T1000 (cell line): Measurements from ENCODE around the gene PC.
"Not testable (repeated sequence)": the region's sequence is repeated elsewhere in the genome, so short reads cannot be mapped to it uniquely, and the experiment has no call there.

Experiments used
- DNase-seq: peaks from one replicate; lab custom pipeline; 2025; ENCODE audit warnings: mixed read lengths; lab: John Stamatoyannopoulos, UW

PC gene

GRCh38 chr11:66958232-66958955 lies at the start of gene PC:
TSS of gene PC (minus strand) at chr11:66958383. CDS start at chr11:66872159, 86,224 bp downstream.
- DNase-seq = peak; percentile 99

- no peak for DNase-seq
Observed at GRCh38 chr11:67007126-67007525, 48.9 kb upstream of the PC start.

DNA sequence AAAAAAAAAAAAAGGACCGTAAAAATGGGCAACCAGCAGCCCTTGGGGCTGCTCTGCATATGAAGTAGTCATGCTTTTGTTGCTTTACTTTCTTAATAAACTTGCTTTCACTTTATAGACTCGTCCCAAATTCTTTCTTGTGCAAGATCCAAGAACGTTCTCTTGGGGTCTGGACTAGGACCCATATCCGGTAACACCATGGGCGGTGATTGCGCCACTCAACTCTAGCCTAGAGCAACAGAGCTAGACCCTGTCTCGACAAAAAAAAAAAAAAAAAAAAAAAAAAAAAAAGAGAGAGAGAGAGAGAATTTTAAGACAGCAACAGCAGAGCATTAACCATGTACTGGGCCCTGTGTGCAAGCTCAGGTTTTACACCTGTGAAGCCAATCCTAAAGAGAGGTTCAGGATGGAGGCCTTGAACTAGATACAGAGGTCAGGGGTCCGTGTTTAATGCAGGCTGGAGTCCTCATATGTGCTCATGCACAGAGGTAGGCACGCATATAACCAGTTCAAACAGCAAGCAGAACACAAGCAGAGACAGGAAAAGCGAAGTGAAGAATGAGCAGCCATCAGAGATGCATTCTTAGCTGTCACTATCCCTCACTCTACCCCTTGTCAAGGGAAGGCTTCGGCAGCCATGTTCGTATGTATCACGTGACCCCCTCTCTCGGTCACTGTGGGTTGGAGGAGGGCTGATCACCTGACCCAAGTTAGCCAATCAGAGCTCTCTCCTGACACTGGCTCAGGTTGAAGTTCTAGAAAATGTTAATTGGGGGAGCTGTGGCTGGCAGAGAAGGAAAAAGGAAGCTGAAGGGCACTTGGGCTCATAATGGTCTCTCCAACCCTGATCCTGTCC lies 48.1 kb upstream of the PC start:
- DNase-seq = no peak

GRCh38 chr11:67005200-67005599 lies 47.0 kb upstream of the PC start:
- DNase-seq = not testable (repeated sequence)

GRCh38 chr11:67002921-67003411 lies 44.8 kb upstream of the PC start:
- no peak for DNase-seq

DNA sequence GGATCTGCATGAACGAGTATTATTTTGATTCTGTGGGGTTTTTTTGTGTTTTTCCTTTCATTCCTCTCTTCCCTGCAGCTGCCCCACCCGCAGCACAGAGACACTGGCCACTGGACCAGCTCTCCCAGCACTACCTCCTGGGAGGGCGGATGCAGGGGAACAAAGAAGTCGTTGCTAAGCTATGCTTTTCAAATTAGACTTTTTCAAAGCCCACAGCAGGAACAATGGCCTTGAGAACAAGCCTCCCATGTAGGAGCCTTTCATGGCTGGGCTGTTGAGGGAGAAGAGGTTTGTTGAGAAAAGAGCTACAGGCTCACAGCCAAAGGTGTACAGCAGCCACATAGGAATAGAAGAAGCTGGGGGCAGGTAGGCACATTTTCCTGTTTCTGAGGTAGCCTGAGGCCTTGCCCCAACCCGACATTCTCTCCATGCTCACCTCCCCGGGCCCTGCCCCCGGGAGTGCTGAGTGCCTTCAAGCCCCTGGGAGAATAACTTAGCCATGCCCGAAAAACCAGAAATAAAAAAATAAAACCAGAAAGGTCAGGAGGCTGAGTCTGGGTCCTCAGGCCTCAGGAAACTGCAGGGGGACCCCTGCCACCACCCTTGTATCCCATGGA lies 44.2 kb upstream of the PC start:
- no peak for DNase-seq

DNA sequence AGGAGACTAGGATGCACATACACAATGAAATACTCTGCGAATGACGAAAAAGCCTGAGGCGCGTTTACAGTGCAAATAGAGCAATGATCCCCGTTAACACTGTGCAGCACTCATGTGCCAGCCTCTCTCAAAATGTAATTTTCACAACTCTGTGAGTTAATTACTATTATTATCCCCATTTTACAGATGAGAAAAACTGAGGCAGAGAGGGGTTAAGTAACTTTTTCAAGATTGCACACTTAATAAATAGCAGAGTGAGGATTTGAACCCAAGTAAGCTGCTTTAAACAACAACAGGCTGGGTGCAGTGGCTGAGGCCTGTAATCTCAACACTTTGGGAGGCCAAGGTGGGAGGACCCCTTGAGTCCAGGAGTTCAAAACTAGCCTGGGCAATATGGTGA lies 43.1 kb upstream of the PC start:
- DNase-seq = no peak

- DNase-seq = no peak
Observed at GRCh38 chr11:66999555-66999954, 41.4 kb upstream of the PC start.

GRCh38 chr11:66996609-66997273 lies 38.6 kb upstream of the PC start:
- no peak for DNase-seq

DNA sequence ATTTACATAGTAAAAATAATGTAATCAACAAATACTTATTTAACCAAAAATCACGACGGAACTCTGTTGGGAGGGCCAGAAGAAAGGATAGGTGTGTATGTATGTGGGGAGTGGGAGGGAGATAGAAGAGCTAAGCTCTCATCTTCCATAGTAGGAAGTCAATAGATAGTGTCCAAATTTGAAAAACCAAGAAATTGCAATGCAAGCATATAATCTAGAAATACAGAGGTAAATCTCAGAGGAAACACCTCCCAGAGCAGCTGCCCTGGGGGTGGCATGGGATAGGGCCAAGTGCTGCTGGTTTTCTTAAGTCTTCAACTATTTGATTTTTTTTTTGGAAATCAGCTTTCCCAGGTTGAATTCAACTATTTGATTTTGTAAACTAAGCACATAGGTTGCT lies 33.9 kb upstream of the PC start:
- DNase-seq = no peak

DNA sequence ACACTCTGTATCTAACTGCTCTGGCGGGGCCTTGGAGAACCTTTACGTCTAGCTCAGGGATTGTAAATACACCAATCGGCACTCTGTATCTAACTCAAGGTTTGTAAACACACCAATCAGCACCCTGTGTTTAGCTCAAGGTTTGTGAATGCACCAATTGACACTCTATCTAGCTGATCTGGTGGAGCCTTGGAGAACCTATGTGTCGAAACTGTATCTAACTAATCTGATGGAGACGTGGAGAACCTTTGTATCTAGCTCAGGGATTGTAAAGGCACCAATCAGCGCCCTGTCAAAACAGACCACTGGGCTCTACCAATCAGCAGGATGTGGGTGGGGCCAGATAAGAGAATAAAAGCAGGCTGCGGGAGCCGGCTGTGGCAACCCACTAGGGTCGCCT lies 31.2 kb upstream of the PC start:
- not testable (repeated sequence) for DNase-seq

GRCh38 chr11:66988741-66989140 lies 30.6 kb upstream of the PC start:
- not testable (repeated sequence) for DNase-seq

- no peak for DNase-seq
Observed at GRCh38 chr11:66987924-66988637, 29.9 kb upstream of the PC start.

- no peak for DNase-seq
Observed at GRCh38 chr11:66987158-66987620, 29.0 kb upstream of the PC start.

DNA sequence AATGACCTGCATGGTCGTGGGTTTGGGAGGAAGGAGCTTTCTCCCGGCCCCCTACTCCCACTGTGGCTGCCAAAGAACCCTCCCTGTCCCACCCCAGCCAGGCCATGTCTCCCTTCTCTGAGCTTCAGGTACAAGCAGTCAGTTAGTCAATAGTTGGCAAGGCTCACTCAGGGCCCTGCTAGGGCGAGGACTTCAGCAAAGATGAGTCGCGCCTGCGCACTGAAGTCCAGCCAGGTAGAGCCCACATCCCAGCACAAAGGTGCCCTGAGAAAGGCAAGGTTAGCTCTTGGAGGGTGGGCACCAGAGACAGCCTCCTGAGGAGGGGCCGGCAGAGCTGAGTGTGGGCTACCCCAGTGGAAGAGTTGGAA lies 28.0 kb upstream of the PC start:
- DNase-seq = no peak

GRCh38 chr11:66985508-66986177 lies 27.5 kb upstream of the PC start:
- DNase-seq = no peak

DNA sequence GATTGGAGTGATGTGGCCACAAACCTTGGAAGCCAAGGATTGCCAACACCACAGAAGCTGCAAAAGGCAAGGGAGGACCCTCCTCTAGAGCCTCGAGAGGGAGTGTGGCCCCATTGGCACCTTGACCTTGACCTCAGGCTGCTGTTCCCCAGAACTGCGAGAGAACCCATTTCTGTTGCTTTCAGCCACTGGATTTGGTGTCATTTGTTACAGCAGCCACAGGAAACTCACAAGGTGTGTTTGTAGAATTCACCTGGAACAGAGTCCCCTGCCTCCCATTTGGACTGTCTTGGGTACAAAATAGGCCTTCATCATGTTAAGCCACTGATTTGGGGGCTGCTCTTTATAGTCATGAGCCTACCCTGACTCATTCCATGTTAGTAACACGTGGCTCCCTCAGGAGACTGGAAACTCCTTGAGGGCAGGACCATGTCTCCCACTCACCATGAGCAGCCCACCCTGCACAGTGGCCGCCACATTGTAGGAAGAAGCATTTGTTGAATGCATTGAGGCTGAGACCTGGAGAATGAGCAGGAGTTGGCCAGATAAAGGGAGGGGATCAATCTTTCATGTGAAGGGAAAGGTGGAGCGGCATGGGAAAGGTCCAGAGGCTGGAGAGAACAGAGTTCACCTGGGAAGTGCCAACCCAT lies 25.2 kb upstream of the PC start:
- DNase-seq = no peak

DNA sequence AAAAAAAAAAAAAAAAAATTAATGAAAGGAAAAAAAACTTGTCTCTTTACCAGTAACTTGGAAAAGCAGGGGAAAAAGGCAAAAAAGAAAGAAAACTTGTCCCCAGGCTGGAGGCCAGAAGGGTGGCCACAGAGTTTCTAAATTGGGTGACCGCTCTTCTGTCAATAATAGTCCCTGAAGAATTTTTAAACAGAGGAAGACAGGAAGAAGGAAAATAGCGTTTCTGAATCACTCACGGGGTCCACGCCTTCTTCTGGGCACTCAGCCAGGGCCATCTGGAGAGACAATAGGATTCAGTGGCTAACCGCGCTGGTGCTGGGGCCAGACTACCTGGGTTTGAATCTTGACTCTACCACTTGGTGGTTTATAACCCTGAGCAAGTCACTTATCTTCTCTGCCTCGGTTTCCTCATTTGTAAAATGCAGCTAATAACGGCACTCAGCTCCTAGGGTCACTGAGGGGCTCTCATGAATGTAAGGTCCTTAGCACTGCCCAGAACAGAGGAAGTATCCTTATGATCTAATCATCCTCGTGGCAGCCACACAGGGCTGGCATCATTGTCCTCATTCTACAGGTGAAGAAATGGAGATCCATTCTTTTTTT lies 23.9 kb upstream of the PC start:
- DNase-seq = peak; percentile 74

DNA sequence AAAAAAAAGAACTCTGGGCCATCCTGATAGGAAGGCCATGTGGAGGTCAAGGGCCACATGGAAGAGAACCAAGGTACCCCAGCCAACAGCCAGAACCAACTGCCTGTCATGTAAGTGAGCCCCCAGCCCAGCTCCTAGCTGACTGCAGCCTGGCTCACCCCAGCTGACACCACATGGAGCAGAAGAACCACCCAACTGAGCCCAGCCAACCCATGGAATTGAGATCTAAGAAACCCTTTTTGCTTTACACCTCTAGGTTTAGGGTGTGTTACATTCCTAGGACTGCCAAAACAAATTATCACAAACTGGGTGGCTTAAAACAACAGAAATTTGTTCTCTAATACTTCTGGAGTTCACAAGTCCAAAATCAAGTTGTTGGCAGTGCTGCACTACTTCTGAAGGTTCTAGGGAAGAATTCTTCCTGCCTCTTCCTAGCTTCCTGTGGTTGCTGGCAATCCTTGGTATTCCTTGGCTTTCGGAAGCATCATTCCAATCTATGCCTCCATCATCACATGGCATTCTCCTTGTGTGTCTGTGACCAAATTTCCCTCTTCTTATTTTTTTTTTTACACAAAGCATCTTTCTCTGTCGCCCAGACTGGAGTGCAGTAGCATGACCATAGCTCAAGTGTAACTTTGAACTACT lies 21.3 kb upstream of the PC start:
- DNase-seq = no peak
